Measurements from ENCODE around the gene SLC25A21.

SLC25A21 gene

GRCh38 chr14:36859119-36859518 lies 313.3 kb downstream of the SLC25A21 start:
- no peak for ATAC-seq

GRCh38 chr14:36857842-36858445 lies 314.5 kb downstream of the SLC25A21 start:
- ATAC-seq = no peak
- TF ChIP-seq ZNF565 (CRISPR knock-in tag; conservative IDR thresholded peaks at IDR 0.05; ENCODE audit: low read depth) = no peak
- no peak for TF ChIP-seq ZNF8 (CRISPR knock-in tag; IDR thresholded peaks at IDR 0.05)
- TF ChIP-seq PPARA (CRISPR knock-in tag; IDR thresholded peaks at IDR 0.05; ENCODE audit: borderline replicate concordance) = no peak
- no peak for TF ChIP-seq ZFP30 (CRISPR knock-in tag; IDR thresholded peaks at IDR 0.05)
- no peak for TF ChIP-seq BACH2 (CRISPR knock-in tag; IDR thresholded peaks at IDR 0.05; ENCODE audit: borderline replicate concordance)
- TF ChIP-seq RARB (CRISPR knock-in tag; IDR thresholded peaks at IDR 0.05) = no peak
- TF ChIP-seq CSRNP3 (CRISPR knock-in tag; IDR thresholded peaks at IDR 0.05) = no peak
- TF ChIP-seq SNAI2 (CRISPR knock-in tag; IDR thresholded peaks at IDR 0.05) = no peak
- no peak for TF ChIP-seq OSR1 (CRISPR knock-in tag; IDR thresholded peaks at IDR 0.05)
- TF ChIP-seq CREB5 (CRISPR knock-in tag; IDR thresholded peaks at IDR 0.05; ENCODE audit: low read depth) = no peak
- no peak for TF ChIP-seq ESRRG (CRISPR knock-in tag; IDR thresholded peaks at IDR 0.05)
- TF ChIP-seq TCF4 (CRISPR knock-in tag; IDR thresholded peaks at IDR 0.05; ENCODE audit: borderline replicate concordance) = no peak
- no peak for TF ChIP-seq GLIS3 (CRISPR knock-in tag; IDR thresholded peaks at IDR 0.05)
- TF ChIP-seq, protein P1, sequence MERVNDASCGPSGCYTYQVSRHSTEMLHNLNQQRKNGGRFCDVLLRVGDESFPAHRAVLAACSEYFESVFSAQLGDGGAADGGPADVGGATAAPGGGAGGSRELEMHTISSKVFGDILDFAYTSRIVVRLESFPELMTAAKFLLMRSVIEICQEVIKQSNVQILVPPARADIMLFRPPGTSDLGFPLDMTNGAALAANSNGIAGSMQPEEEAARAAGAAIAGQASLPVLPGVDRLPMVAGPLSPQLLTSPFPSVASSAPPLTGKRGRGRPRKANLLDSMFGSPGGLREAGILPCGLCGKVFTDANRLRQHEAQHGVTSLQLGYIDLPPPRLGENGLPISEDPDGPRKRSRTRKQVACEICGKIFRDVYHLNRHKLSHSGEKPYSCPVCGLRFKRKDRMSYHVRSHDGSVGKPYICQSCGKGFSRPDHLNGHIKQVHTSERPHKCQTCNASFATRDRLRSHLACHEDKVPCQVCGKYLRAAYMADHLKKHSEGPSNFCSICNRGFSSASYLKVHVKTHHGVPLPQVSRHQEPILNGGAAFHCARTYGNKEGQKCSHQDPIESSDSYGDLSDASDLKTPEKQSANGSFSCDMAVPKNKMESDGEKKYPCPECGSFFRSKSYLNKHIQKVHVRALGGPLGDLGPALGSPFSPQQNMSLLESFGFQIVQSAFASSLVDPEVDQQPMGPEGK (CRISPR knock-in tag; IDR thresholded peaks at IDR 0.05; ENCODE audit: borderline replicate concordance) = no peak
- TF ChIP-seq CSDC2 (CRISPR knock-in tag; IDR thresholded peaks at IDR 0.05) = no peak
- TF ChIP-seq TOX (CRISPR knock-in tag; IDR thresholded peaks at IDR 0.05; ENCODE audit: borderline replicate concordance) = no peak
- TF ChIP-seq ZC3H10 (CRISPR knock-in tag; IDR thresholded peaks at IDR 0.05) = no peak
- no peak for TF ChIP-seq ZFP3 (CRISPR knock-in tag; IDR thresholded peaks at IDR 0.05)

More at GRCh38 chr14:36859119-36859518, 313.3 kb downstream of the SLC25A21 start:
- TF ChIP-seq ZC3H10 (CRISPR knock-in tag; IDR thresholded peaks at IDR 0.05) (no peak), ZNF565 (CRISPR knock-in tag; conservative IDR thresholded peaks at IDR 0.05; ENCODE audit: low read depth) (no peak), BACH2 (CRISPR knock-in tag; IDR thresholded peaks at IDR 0.05; ENCODE audit: borderline replicate concordance) (no peak), PPARA (CRISPR knock-in tag; IDR thresholded peaks at IDR 0.05; ENCODE audit: borderline replicate concordance) (no peak), TCF4 (CRISPR knock-in tag; IDR thresholded peaks at IDR 0.05; ENCODE audit: borderline replicate concordance) (no peak), OSR1 (CRISPR knock-in tag; IDR thresholded peaks at IDR 0.05) (no peak), GLIS3 (CRISPR knock-in tag; IDR thresholded peaks at IDR 0.05) (no peak), ZFP3 (CRISPR knock-in tag; IDR thresholded peaks at IDR 0.05) (no peak), TOX (CRISPR knock-in tag; IDR thresholded peaks at IDR 0.05; ENCODE audit: borderline replicate concordance) (no peak), ARNTL (CRISPR knock-in tag; IDR thresholded peaks at IDR 0.05; ENCODE audit: borderline replicate concordance, low read depth) (no peak), ZNF70 (CRISPR knock-in tag; IDR thresholded peaks at IDR 0.05) (no peak), ISL1 (CRISPR knock-in tag; IDR thresholded peaks at IDR 0.05) (no peak), ESRRG (CRISPR knock-in tag; IDR thresholded peaks at IDR 0.05) (no peak), SNAI2 (CRISPR knock-in tag; IDR thresholded peaks at IDR 0.05) (no peak), ZFP30 (CRISPR knock-in tag; IDR thresholded peaks at IDR 0.05) (no peak), CSRNP3 (CRISPR knock-in tag; IDR thresholded peaks at IDR 0.05) (no peak), RARB (CRISPR knock-in tag; IDR thresholded peaks at IDR 0.05) (no peak), CREB5 (CRISPR knock-in tag; IDR thresholded peaks at IDR 0.05; ENCODE audit: low read depth) (no peak)
- TF ChIP-seq, protein P2, sequence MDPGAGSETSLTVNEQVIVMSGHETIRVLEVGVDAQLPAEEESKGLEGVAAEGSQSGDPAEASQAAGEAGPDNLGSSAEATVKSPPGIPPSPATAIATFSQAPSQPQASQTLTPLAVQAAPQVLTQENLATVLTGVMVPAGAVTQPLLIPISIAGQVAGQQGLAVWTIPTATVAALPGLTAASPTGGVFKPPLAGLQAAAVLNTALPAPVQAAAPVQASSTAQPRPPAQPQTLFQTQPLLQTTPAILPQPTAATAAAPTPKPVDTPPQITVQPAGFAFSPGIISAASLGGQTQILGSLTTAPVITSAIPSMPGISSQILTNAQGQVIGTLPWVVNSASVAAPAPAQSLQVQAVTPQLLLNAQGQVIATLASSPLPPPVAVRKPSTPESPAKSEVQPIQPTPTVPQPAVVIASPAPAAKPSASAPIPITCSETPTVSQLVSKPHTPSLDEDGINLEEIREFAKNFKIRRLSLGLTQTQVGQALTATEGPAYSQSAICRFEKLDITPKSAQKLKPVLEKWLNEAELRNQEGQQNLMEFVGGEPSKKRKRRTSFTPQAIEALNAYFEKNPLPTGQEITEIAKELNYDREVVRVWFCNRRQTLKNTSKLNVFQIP (CRISPR knock-in tag; IDR thresholded peaks at IDR 0.05; ENCODE audit: borderline replicate concordance, low read depth) = no peak
- TF ChIP-seq, protein P1 (CRISPR knock-in tag; IDR thresholded peaks at IDR 0.05; ENCODE audit: borderline replicate concordance) = no peak
